GM19023 (cell line): ENCODE measurements around the gene NNMT.

Experiments used
- ATAC-seq: cut with Tn5 transposase; IDR thresholded peaks from one replicate; pipeline ENCODE4 v1.9.1; 2021; ENCODE audit warnings: mild to moderate bottlenecking, moderate library complexity; ENCODE audit not compliant: unreplicated experiment

The NNMT gene

DNA sequence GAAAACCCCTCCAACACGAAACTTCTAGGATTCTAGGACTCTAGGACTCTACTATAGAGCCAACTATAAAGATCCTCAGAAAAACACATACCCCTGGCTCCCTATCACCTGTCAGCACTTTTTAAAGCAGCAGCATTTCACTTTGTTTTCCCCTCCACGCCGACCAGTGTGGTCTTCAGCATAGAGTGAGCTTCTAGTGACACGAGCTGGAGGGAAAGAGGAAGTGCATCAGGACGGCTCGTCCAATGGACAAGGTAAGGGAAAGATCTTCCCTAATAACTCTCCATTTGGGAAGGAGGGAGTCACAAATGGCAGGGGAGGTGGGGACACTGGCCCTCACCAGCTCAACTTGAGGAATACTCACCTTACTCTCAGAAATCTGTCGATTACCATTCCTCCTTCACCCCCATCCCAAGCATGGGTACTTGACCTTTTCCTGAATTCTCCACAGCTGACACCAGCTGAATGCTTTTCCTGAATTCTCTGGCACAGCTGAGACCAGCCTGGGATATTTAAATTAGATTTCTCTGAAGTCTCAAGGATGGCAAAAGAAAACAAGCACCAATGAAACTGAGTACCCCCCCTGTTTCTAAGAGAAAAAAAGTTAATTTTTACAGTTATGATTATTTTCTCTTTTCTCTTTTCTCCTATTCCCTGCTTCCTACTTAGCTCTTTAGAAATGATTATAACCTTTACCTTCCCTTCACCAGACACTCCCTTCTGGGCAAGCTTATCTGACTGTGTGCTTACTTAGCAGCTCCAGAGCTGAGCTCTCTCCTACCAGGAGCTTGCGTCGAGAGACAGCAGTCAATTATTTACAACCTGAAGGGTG is 33.3 kb upstream of the NNMT start:
- no peak for ATAC-seq

DNA sequence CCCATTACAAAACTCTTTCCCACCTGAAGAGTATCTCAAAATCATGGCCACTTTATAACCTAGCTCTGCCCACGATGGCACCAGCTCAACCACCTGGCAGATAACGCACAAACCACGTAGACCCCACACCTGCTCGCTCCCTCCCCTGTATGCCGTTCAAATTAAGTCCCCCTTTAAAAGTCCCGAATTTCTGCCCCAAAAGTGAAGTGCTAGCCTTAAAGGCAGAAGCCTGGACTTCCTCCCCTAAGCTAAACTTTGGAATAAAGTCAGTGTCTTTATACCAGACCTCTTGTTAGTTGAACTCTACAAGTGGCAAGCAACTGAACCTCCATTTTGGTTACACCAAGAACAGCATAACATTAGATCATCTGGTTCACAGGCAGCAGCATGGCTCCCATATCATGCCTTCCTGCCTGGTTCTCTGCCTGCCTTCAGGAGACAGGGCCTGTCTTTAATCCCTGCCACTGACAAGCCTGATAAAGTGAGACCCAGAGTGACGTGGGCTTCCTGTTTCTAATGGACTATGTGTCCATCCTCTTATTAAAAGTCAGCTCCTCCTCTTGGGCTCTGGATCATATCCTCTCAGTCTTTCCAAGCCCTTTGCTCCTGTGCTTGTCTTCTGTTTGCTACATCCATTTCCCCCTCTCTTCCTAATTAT is 32.6 kb upstream of the NNMT start:
- ATAC-seq = no peak

DNA sequence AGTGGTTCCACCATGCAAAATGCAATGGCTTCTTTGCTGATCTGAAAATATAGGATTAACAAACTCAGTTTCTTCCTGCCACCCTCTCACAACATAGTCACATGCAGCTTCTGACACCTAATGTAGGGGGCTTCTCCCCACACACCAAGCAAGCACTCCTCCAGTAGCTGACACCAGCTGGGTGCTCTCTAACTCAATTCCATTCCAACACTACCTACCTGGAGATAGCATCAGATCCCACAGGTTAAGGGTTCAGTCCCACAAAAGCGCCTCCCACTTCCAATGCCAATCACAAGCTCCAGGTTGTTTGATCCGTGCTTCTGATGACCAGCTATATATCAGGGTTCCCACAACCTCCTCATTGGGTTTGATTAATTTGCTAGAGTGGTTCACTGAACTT is 31.8 kb upstream of the NNMT start:
- ATAC-seq = no peak

GRCh38 chr11:114265122-114265878 is 30.9 kb upstream of the NNMT start:
- no peak for ATAC-seq

DNA sequence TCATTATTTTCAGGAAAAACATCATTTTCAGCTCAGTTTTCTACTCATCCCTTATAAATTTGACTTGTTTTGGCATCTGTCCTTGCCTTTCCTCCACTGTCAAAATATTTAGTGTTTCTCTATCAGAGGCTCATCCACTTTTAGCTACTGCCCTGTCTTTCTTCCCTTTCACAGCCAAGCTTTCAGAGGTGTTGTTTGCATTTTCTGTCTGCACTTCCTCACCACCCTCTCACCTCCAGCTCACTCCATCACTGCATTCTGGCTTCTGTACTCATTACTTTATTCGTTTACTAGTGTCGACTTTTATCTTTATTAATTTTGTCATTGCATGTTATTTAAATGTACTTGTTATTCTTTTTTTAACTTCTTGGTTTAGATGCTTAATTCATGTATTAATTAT is 26.7 kb upstream of the NNMT start:
- no peak for ATAC-seq

DNA sequence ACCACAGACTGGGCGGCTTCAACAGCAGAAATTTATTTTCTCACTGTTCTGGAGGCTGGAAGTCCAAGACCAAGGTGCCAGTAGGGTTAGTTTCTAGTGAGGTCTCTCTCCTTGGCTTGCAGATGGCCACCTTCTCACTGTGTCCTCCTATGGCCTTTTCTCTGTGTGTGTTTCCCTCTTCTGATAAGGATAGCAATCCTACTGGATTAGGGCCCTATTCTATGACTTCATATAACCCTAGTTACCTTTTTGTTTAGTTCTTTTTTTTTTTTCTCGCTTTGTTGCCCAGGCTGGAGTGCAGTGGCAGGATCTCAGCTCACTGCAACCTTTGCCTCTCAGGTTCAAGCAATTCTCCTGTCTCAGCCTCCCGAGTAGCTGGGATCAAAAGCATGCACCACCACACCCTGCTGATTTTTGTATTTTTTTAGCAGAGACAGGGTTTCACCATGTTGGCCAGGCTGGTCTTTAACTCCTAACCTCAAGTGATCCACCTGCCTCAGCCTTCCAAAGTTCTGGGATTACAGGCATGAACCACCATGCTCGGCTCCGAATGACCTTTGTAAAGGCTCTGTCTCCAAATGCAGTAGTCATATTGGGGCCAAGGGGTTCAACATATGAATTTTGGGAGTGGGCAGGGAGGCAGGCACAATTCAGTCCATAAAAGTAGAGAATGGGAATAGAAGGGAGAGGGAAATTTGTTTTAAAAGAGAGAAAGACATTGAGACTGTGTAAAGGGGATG is 25.5 kb upstream of the NNMT start:
- no peak for ATAC-seq

- ATAC-seq = no peak
Observed at GRCh38 chr11:114271316-114271715, 24.9 kb upstream of the NNMT start.

DNA sequence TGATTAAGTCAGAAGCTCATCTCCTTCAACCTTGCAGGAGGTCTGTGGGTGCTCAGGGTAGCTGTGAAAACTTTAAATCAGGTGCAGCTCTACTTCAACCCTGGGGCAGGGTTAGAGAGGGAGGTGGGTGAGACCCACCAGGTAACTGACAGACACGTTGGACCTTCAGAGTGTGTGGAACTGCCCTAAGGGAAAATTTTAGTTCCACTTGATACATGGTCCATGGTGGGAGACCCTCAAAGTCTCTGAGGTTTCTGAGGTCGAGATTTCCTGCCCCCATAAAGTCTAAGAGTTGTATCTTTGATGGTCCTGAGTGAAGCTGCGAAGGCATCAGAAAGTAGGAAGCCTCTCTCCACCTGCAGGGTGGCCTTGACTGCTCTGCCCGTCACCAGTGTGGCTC is 23.9 kb upstream of the NNMT start:
- ATAC-seq = no peak

DNA sequence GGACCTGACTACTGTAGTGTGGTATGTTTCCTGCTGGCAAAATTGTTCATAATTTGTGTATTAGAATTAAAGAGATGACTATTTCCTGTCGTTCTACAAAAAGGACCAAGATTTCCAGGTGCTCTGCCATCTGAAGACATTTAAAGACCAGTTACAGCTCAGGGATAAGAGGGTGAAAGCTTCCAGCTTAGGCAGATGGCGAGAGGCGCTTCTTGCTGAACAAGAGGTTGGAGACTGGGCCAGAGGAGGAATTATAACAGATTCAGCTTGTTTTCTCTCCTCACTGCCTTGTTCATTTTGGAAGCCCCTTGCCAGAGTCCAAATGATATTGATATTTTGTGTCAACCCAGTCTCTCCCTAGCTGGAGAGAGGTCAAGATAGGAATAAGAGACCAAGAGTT is 23.1 kb upstream of the NNMT start:
- ATAC-seq = no peak

DNA sequence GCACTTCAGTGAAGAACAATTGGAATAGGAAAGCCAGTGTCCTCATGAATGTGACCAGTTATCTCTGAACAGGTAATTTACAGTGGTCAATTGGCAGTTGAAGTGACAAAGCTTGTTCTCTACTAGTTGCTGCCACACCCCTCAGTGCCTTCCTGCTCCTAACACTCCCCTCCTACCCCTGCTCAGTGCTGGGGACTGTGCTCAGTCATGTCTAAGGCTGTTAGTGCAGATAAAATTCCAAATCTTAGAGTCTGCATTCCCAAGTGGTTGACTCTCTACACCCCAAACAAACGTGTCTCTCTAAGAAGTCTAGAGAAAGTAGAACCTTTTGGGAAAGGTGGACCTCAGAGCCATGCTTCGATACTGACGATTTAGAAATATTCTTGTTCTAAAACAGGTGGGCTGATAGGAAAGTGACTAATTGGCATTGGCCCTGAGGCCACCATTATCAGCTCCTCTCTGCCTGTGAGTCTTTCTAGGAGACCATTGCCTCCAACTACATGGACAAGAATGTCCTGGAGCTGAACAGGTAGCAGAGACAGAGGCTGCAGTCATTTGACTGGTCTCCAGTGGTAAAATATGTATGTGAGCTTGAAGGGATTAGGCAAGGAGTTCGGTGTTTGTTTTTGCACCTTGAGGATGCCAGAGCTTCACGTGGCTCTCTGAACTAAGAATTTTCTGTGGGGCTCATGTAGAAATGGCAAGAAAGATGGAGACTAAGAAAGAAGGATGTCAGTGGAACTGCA is 22.1 kb upstream of the NNMT start:
- no peak for ATAC-seq

DNA sequence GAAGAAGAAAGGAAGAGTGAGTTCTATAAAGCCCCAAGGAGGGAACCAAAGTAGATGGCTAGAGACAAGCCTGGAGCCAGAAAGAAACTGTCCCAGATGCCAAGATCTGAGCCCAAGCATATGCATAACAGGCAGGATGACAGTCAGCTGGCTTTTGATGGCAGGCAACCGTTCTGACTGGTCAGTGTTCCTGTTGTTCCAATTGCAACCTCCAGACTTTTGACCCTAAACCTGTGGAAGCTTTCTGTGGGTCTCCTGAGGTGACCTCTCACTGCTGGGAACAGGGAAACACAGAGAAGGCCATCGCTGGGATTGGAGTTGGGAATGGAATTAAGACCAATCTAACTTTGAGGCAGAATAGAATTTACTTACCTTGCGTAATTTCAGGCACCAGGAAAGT is 21.6 kb upstream of the NNMT start:
- ATAC-seq = no peak

- no peak for ATAC-seq
Observed at GRCh38 chr11:114275280-114275679, 20.9 kb upstream of the NNMT start.

DNA sequence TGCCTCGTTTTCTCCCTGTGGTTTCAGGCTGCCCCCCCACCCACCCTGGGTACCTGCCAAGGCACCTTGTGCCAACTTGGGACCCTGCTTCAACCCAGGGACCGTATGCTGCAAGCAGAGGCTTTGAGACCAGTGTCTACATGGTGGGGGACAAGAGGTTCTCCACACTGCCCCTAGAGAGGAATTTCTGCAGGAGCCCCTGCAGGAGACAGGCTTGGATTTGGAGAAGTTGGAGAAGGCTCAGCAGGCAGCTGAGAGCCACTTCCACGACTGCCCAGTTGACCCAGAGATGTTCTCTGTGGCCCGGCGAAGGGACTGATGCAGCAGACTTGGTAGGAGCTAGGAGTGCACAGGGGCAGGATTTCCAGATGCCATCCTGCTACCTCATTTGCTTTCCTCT is 20.1 kb upstream of the NNMT start:
- ATAC-seq = no peak

GRCh38 chr11:114277637-114278341 is 18.4 kb upstream of the NNMT start:
- no peak for ATAC-seq

- no peak for ATAC-seq
Observed at GRCh38 chr11:114278342-114279065, 17.7 kb upstream of the NNMT start.

DNA sequence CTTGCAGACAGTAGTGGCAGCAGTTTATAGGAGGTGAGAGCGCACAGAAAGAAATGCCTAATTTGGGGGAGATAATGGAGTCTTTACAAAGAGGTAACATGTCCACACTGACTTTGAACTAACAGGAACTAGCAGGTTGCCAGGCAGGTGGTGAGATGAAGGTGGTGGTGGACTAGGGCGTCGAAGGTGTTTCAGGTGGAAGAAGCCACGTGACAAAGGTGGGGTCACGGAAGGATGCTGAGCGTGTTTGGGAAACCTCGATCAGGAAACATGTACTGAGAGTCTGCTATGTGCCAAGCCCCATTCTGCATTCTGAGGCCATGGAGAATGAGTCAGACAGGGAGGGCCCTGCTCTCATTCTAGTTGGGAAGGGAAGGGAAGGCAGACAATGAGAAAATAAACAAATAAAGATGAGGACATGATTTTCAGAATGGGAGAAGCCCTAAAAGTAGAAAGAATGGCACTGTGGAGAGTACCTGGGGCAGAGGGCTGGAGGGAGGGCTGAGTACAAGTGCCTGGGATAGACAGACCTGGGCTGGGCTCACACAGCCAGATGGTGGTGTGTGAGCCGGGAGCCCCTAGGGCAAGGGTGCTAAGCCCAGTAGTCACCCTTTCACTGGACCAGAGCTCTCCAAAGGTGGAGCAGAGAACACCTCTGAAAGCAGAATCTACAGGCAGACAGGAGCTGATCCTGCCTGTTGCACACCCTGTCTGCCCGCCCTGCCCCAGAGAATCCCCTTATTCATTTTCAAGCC is 16.2 kb upstream of the NNMT start:
- no peak for ATAC-seq

DNA sequence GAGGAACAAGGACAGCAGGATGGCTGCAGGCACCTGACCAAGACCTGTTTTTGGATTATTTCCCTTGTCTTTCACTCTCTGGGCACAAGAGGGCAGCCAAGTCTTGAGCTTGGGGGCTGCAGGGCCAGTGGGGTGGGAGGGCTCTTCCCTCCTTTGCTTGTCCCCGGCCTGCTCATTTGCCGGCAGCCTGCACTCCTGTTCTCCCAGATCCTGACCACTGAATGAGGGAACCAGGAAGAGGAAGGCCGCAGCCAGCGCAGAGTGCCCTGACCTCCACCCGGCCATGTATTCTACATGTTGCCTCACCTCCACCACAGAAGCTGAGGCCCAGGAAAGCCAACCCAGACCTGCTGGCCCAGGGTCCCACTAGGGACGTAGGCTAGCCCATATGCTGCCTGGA is 15.5 kb upstream of the NNMT start:
- no peak for ATAC-seq

DNA sequence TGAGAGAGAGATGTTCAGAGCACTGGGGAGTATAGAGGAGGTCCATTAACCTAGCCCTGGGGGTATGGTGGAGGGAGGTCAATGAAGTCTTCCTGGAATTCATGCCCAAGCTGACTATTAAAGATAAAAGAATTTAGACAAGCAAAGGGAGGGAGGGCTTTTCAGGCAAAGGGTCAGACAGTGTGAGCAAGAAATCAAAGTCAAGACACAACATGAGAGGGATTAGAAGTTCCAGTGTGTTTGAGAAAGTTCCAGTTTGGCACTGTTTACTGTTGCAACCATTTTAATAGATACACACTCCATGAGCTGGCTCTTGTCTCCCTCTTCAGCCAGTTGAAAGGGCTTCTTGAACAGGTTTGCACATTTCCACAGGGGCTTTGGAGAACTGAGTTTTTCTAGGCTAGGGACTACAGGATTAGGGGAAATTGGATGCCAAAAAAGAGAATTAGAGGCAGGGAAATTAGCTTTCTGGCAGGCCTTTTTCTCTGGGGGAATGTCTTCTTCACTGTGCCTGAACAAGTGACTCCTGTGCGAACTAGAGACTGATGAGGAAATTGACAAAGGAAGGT is 14.7 kb upstream of the NNMT start:
- ATAC-seq = no peak
